LoVo (cell line): ENCODE data around the gene KLHL6.
"Not testable (repeated sequence)": the region's sequence is repeated elsewhere in the genome, so short reads cannot be mapped to it uniquely, and the experiment has no call there.

Experiments used
- DNase-seq: peaks from one replicate; pipeline ENCODE4 v3.0.0-alpha.2; 2016; ENCODE audit warnings: low spot score

Gene KLHL6

GRCh38 chr3:183448369-183449128 lies 107.0 kb downstream of the KLHL6 start:
- no peak for DNase-seq

GRCh38 chr3:183447206-183448001 lies 108.1 kb downstream of the KLHL6 start:
- peak; percentile 88 for DNase-seq

- DNase-seq: no peak
Observed at GRCh38 chr3:183446838-183447205, 108.7 kb downstream of the KLHL6 start.

- DNase-seq: no peak
Observed at GRCh38 chr3:183444748-183445147, 110.8 kb downstream of the KLHL6 start.

GRCh38 chr3:183443395-183444385 lies 111.8 kb downstream of the KLHL6 start:
- DNase-seq: no peak

GRCh38 chr3:183442994-183443393 lies 112.5 kb downstream of the KLHL6 start:
- DNase-seq: no peak

- not testable (repeated sequence) for DNase-seq
Observed at GRCh38 chr3:183440521-183440920, 115.0 kb downstream of the KLHL6 start.

GRCh38 chr3:183439515-183439914 lies 116.0 kb downstream of the KLHL6 start:
- no peak for DNase-seq

GRCh38 chr3:183438735-183439134 lies 116.8 kb downstream of the KLHL6 start:
- DNase-seq: no peak

GRCh38 chr3:183437666-183438564 lies 117.6 kb downstream of the KLHL6 start:
- DNase-seq: no peak
